Osteocyte (in vitro differentiated cells): ENCODE results near the gene EXOC3L1. TPM values are rescaled to one million over a fixed set of nuclear protein-coding genes. Genes with fewer than 3 reads are reported as not detected.

Source experiments
- DNase-seq: peaks from one replicate; pipeline ENCODE4 v3.0.0; 2021; ENCODE audit warnings: mixed read lengths; ENCODE audit not compliant: unreplicated experiment; ENCODE audit errors: extremely low spot score
- H3K27ac Mint-ChIP-seq: one replicate; pipeline ENCODE4 v1.8.0; 2021; ENCODE audit warnings: mild to moderate bottlenecking, mixed read lengths; ENCODE audit not compliant: unreplicated experiment
- H3K27me3 Mint-ChIP-seq: one replicate; pipeline ENCODE4 v1.8.0; 2021; ENCODE audit warnings: mixed read lengths; ENCODE audit not compliant: unreplicated experiment
- H3K36me3 Mint-ChIP-seq: one replicate; pipeline ENCODE4 v1.8.0; 2021; ENCODE audit warnings: mixed read lengths; ENCODE audit not compliant: unreplicated experiment
- H3K4me1 Mint-ChIP-seq: one replicate; pipeline ENCODE4 v1.8.0; 2021; ENCODE audit warnings: mixed read lengths; ENCODE audit not compliant: unreplicated experiment
- H3K4me3 Mint-ChIP-seq: one replicate; pipeline ENCODE4 v1.8.0; 2021; ENCODE audit warnings: mild to moderate bottlenecking, moderate library complexity, mixed read lengths; ENCODE audit not compliant: unreplicated experiment
- H3K9me3 Mint-ChIP-seq: one replicate; pipeline ENCODE4 v1.8.0; 2021; ENCODE audit warnings: mixed read lengths; ENCODE audit not compliant: unreplicated experiment
- total RNA-seq: library from RNA; stranded (reverse); gene quantifications from 2 replicates; pipeline ENCODE4 v1.2.1, GENCODE V29; 2021
- TF ChIP-seq, protein P1 (sequence below): fragments of 200-600 bp; sonication (generic); IDR thresholded peaks from 2 replicates; pipeline ENCODE4 v1.5.0; 2021; ENCODE audit warnings: antibody characterized with exemption, mild to moderate bottlenecking, moderate library complexity

Gene EXOC3L1
- total RNA-seq, 1 donor from 2014 or later: not detected

DNA sequence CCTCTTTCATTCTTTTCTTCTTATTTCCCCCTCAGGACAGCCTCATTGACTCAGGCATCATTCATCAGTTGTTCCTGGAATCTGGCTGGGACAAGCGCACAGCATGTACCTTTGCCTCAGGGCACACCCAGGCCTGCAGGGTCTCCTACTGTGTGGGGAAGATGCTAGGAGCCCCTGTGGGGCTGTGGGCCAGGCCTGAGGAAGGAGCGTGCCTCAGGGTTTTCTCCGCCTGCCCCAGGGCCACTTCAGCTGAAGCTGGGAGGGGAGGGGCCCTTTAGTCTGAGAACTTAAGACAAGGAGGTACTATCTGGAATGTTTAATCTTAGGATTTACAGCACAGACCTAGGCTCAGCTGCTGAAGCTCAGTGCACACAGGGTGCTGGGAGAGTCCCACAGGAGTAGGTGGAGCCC lies 16.9 kb upstream of the EXOC3L1 start:
- H3K36me3 Mint-ChIP-seq: peaks cover 8% of the 10 kb centered on the region
- peaks cover 19% of the 10 kb centered on the region for H3K4me1 Mint-ChIP-seq
- H3K9me3 Mint-ChIP-seq: no peaks in the 10 kb centered on the region
- H3K27ac Mint-ChIP-seq: peak overlapping the region; percentile 57
- no peak overlapping the region for H3K4me3 Mint-ChIP-seq
- TF ChIP-seq, protein P1, sequence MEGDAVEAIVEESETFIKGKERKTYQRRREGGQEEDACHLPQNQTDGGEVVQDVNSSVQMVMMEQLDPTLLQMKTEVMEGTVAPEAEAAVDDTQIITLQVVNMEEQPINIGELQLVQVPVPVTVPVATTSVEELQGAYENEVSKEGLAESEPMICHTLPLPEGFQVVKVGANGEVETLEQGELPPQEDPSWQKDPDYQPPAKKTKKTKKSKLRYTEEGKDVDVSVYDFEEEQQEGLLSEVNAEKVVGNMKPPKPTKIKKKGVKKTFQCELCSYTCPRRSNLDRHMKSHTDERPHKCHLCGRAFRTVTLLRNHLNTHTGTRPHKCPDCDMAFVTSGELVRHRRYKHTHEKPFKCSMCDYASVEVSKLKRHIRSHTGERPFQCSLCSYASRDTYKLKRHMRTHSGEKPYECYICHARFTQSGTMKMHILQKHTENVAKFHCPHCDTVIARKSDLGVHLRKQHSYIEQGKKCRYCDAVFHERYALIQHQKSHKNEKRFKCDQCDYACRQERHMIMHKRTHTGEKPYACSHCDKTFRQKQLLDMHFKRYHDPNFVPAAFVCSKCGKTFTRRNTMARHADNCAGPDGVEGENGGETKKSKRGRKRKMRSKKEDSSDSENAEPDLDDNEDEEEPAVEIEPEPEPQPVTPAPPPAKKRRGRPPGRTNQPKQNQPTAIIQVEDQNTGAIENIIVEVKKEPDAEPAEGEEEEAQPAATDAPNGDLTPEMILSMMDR: no peak
- no peak for DNase-seq
- H3K27me3 Mint-ChIP-seq: no peaks in the 10 kb centered on the region

DNA sequence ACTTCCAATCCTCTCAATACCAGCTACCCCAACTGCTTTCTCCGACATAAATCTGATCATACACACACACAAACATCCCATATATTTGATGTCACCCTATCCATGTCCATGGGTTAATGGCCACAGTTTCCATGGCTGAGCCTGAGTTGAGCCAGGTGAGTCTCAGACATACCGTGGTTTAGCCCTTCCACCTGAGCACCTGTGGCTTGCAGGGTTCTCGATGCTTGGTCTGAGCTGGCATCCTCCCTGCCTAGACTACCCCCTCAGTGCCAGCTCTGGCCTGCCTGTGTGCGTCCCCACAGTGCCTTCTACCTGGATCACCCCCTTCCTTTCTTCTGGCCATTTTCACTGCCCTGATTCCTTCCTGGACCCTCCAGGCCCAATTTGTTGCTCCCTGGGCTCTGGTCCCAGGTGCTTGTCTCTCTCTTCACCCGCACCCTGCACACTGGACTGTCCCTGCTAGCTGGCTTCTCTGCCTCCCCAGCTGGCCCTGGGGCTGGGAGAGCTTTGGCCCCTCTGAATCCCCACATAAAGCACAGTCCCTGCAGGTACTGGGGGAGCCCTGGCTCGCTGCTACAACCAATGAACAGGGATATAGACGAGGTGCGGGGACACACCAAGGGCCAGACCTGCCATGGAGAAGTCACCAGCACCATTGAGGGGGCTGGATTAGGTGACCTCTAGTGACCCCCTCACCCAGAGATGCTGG lies 16.3 kb upstream of the EXOC3L1 start:
- DNase-seq: no peak
- Mint-ChIP-seq H3K4me1 (peaks cover 19% of the 10 kb centered on the region), H3K36me3 (peaks cover 8% of the 10 kb centered on the region), H3K27me3 (no peaks in the 10 kb centered on the region), H3K4me3 (no peak overlapping the region), H3K27ac (peak overlapping the region; percentile 57), H3K9me3 (no peaks in the 10 kb centered on the region)
- TF ChIP-seq, protein P1: no peak

DNA sequence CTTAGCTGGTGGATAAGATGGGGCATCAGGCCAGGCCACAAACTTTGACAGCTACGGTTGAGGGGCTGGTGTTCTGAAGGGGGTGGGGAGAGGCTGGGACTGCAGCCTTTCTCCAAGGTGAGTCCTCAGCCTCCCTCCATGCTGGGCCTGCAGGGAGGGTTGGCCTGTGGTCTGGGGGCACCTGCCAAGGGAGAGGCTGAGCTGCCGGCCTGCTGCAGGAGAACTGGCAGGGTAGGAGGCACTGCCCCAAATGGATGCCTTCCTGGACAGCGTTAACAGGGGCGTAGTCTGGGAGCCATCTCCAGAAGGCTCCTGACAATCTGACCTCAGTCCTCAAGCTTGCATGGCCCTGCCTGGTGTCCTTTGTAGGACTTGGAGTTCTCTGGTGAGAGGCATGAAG lies 14.1 kb upstream of the EXOC3L1 start:
- Mint-ChIP-seq H3K36me3 (peaks cover 8% of the 10 kb centered on the region), H3K4me3 (no peak overlapping the region), H3K27me3 (no peaks in the 10 kb centered on the region), H3K9me3 (no peaks in the 10 kb centered on the region), H3K27ac (no peak overlapping the region), H3K4me1 (peaks cover 21% of the 10 kb centered on the region)
- TF ChIP-seq, protein P1: no peak
- no peak for DNase-seq

DNA sequence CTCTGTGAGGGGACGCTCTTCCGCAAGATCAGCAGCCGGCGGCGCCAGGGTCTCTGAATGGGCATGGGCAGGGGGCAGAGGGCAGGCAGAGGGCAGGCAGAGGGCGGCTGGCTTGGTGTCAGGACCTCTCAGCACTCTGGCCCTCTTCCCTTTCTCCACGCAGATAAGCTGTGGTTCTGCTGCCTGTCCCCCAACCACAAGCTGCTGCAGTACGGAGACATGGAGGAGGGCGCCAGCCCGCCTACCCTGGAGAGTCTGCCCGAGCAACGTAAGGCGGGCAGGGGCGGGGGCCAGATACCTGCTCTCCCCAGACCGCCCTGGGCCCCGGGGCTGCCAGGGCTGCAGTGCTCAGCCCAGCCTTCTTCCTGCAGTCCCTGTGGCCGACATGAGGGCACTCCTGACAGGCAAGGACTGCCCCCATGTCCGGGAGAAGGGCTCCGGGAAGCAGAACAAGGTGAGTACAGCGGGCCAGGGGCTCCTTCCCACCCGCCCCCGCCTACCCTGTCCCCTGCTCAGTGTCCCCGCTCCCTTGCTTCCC lies 13.1 kb upstream of the EXOC3L1 start:
- TF ChIP-seq, protein P1: no peak
- H3K4me3 Mint-ChIP-seq: no peak overlapping the region
- peaks cover 26% of the 10 kb centered on the region for H3K4me1 Mint-ChIP-seq
- no peak for DNase-seq
- H3K27ac Mint-ChIP-seq: no peak overlapping the region
- H3K36me3 Mint-ChIP-seq: peaks cover 10% of the 10 kb centered on the region
- H3K27me3 Mint-ChIP-seq: no peaks in the 10 kb centered on the region
- H3K9me3 Mint-ChIP-seq: no peaks in the 10 kb centered on the region

DNA sequence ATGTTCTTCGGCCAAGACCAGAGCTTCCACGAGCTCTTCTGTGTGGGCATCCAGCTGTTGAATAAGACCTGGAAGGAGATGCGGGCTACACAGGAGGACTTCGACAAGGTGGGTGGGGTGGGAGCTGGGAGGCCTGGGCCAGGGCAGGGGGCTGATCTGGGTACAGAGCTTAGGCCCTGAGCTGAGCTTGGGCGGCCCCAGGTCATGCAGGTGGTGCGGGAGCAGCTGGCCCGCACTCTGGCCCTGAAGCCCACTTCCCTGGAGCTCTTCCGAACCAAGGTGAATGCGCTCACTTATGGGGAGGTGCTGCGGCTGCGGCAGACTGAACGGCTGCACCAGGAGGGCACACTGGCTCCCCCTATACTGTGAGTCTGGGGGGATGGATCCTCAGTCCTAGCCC lies 12.5 kb upstream of the EXOC3L1 start:
- no peaks in the 10 kb centered on the region for H3K9me3 Mint-ChIP-seq
- TF ChIP-seq, protein P1: no peak
- peaks cover 22% of the 10 kb centered on the region for H3K4me1 Mint-ChIP-seq

More for the DNA sequence above, 12.5 kb upstream of the EXOC3L1 start:
- DNase-seq: no peak
- H3K36me3 Mint-ChIP-seq: peaks cover 11% of the 10 kb centered on the region
- no peak overlapping the region for H3K27ac Mint-ChIP-seq
- H3K4me3 Mint-ChIP-seq: no peak overlapping the region
- no peaks in the 10 kb centered on the region for H3K27me3 Mint-ChIP-seq
